Stimulated activated naive CD4-positive, alpha-beta T cell treated with Interleukin-2 at 50 U/mL for 16 hours (primary cell): ENCODE results near the gene FAM13B.

Source experiments
- DNase-seq: peaks from one replicate; lab custom pipeline; 2025; lab: John Stamatoyannopoulos, UW

The FAM13B gene

DNA sequence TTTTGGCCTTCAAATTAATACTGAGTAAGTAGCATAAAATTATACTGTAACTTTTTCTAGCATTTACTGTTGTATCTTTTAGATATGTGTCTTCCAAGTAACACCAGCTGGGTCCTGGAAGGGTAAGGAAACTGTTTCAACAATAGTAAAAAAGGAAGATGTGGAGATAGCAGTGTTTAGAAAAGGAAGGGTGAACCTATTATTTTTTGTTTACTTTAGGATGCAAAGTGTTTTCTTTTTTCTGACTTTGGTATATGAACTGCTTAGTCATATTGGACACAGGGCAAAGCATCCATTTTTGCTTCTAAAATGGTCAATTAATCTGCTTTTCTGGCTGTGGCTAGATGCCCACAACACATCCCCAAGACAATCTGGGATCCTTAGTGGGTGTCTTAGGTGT is 138.3 kb downstream of the FAM13B start:
- no peak for DNase-seq

GRCh38 chr5:137891849-137892248 is 141.0 kb downstream of the FAM13B start:
- no peak for DNase-seq

DNA sequence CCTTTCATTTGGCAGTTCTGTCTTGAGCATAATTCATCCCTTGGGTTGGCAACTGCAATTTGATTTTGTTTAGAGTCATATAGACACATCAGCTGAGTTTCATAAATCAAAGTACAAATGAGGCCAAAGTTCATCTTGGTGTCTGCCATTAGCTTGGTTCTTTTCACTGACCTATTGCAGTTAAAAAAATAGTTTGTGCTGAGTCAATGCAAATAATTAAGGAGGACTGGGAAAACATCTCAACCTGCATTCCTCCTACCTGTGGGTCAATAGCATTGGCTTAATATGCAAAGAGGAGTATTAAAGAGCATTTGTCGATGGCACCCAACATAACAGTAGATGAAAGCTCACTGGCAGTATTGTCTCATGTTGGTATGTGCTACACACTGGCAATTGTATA is 142.0 kb downstream of the FAM13B start:
- no peak for DNase-seq

GRCh38 chr5:137888863-137889759 is 143.8 kb downstream of the FAM13B start, which contains the start of gene PKD2L2:
TSS of gene PKD2L2 (plus strand) at chr5:137889457. CDS start at chr5:137889492, 35 bp downstream.
- peak; percentile 78 for DNase-seq

DNA sequence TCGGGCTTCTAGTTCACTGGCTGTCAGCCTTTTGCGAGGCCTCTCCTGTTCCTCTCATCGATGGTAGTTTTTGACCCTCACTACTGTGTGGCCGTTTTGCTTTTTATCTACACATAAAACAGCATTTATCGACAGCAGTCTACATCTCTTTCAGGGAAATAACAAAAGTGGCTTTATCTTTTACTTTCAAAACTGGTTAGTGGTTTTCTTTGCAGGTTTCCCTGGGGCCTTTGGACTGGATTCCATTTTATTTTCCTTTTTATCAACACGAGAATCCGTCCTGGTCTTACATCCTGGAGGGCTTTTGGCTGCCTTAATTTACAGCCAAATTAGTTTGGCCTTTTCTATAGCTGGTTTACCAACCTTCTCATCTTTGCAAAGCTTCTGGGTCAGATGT is 144.4 kb downstream of the FAM13B start:
- no peak for DNase-seq
